Karpas-422 (cell line): ENCODE measurements around the gene THSD4. TPM values are rescaled to one million over a fixed set of nuclear protein-coding genes. Genes with fewer than 3 reads are reported as not detected.

Experiments
- DNase-seq: peaks from one replicate; pipeline ENCODE4 v3.0.0-alpha.2; 2015
- H2AFZ ChIP-seq: fragments of 200-600 bp; sonication (generic); 2 replicates; pipeline ENCODE4 v1.6.1; 2014; ENCODE audit warnings: antibody characterized with exemption, low read length, mixed read lengths
- H3K27ac ChIP-seq: fragments of 200-600 bp; sonication (generic); 2 replicates; pipeline ENCODE4 v1.5.1; 2014; ENCODE audit warnings: mild to moderate bottlenecking, low read length, moderate library complexity
- H3K27me3 ChIP-seq: fragments of 200-600 bp; sonication (generic); 2 replicates; pipeline ENCODE4 v1.6.1; 2014; ENCODE audit warnings: low read length, mixed read lengths
- H3K36me3 ChIP-seq: fragments of 200-600 bp; sonication (generic); 2 replicates; pipeline ENCODE4 v1.6.1; 2014; ENCODE audit warnings: low read length, mixed read lengths; ENCODE audit not compliant: insufficient read depth
- H3K4me1 ChIP-seq: fragments of 200-600 bp; sonication (generic); 2 replicates; pipeline ENCODE4 v1.6.1; 2014; ENCODE audit warnings: mild to moderate bottlenecking, low read length, mixed read lengths
- H3K4me2 ChIP-seq: fragments of 200-600 bp; sonication (generic); 2 replicates; pipeline ENCODE4 v1.6.1; 2014; ENCODE audit warnings: low read length, low read depth, mild to moderate bottlenecking; ENCODE audit not compliant: poor library complexity, severe bottlenecking
- H3K4me3 ChIP-seq: fragments of 200-600 bp; sonication (generic); 2 replicates; pipeline ENCODE4 v1.5.1; 2014; ENCODE audit warnings: mild to moderate bottlenecking, antibody characterized with exemption, low read length, mixed read lengths
- H3K79me2 ChIP-seq: fragments of 200-600 bp; sonication (generic); 2 replicates; pipeline ENCODE4 v1.6.1; 2014; ENCODE audit warnings: mild to moderate bottlenecking, low read length, mixed read lengths
- H3K9ac ChIP-seq: fragments of 200-600 bp; sonication (generic); 2 replicates; pipeline ENCODE4 v1.6.0; 2014; ENCODE audit warnings: low read length
- H3K9me2 ChIP-seq: fragments of 200-600 bp; sonication (generic), shearing (Covaris generic); replicated peaks from 2 replicates; pipeline ENCODE4 v1.6.0; 2014; ENCODE audit warnings: mild to moderate bottlenecking, low read length, moderate library complexity; ENCODE audit not compliant: insufficient read depth
- H3K9me3 ChIP-seq: fragments of 300-700, 200-600 bp; sonication (generic); 2 replicates; pipeline ENCODE4 v1.6.1; 2014; ENCODE audit warnings: low read length, mixed read lengths
- H4K20me1 ChIP-seq: fragments of 200-600 bp; sonication (generic); 2 replicates; pipeline ENCODE4 v1.6.1; 2014; ENCODE audit warnings: mild to moderate bottlenecking, antibody characterized with exemption, low read length, low read depth; ENCODE audit not compliant: insufficient read depth
- total RNA-seq: library from RNA; depleted of rRNA; stranded (reverse); fragments of >200 nt; shearing (Covaris generic); gene quantifications from 2 replicates; pipeline ENCODE4 v1.2.3, GENCODE V29; 2014; ENCODE audit warnings: low replicate concordance

Gene THSD4
- total RNA-seq, 1 experiment from 2014 or later, result 0.11 TPM

GRCh38 chr15:71346464-71346863 is 231.2 kb downstream of the THSD4 start:
- Histone ChIP-seq H3K4me2 (no peak overlapping the region), H3K27ac (no peak overlapping the region), H2AFZ (no peak overlapping the region), H3K4me3 (no peak overlapping the region), H3K4me1 (no peaks in the 10 kb centered on the region), H3K9ac (no peak overlapping the region), H4K20me1 (no peaks in the 10 kb centered on the region), H3K9me2 (no peaks in the 10 kb centered on the region), H3K79me2 (no peaks in the 10 kb centered on the region), H3K27me3 (no peaks in the 10 kb centered on the region), H3K9me3 (no peaks in the 10 kb centered on the region), H3K36me3 (no peaks in the 10 kb centered on the region)
- DNase-seq, result no peak

DNA sequence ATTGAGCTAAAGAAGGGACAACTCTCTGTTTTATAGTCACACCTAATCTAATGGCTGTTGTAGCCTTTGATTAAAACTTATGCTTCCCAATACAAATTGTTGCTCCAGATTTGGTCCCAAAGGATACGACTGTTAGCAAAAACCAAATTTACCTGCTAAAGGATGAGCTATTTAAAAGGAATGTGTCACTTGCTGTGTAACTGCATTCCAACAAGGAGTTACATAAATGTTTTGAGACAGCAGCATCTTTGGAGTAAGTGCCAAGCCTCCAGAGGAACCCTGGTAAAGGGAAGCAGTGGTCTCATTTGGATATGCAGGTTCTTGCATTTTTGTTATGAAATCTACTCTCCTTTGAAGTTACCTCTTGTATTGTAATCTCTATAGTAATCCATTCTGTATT is 233.3 kb downstream of the THSD4 start:
- DNase-seq, result no peak
- Histone ChIP-seq H3K79me2 (no peaks in the 10 kb centered on the region), H4K20me1 (no peaks in the 10 kb centered on the region)

GRCh38 chr15:71349336-71349735 is 234.1 kb downstream of the THSD4 start:
- no peaks in the 10 kb centered on the region for H3K36me3 ChIP-seq
- no peak overlapping the region for H3K4me3 ChIP-seq
- no peak overlapping the region for H2AFZ ChIP-seq
- no peaks in the 10 kb centered on the region for H3K27me3 ChIP-seq
- no peaks in the 10 kb centered on the region for H3K79me2 ChIP-seq
- no peak overlapping the region for H3K4me2 ChIP-seq
- no peaks in the 10 kb centered on the region for H3K9me3 ChIP-seq
- no peak overlapping the region for H3K9ac ChIP-seq
- no peak for DNase-seq
- H3K27ac ChIP-seq, result no peak overlapping the region
- H3K9me2 ChIP-seq, result no peaks in the 10 kb centered on the region
- H3K4me1 ChIP-seq, result no peaks in the 10 kb centered on the region
- no peaks in the 10 kb centered on the region for H4K20me1 ChIP-seq

More for the DNA sequence above, 233.3 kb downstream of the THSD4 start:
- no peak overlapping the region for H3K27ac ChIP-seq
- no peaks in the 10 kb centered on the region for H3K9me3 ChIP-seq
- H3K4me3 ChIP-seq, result no peak overlapping the region
- no peaks in the 10 kb centered on the region for H3K9me2 ChIP-seq
- H3K36me3 ChIP-seq, result no peaks in the 10 kb centered on the region
- H3K4me1 ChIP-seq, result no peaks in the 10 kb centered on the region
- no peak overlapping the region for H2AFZ ChIP-seq
- H3K27me3 ChIP-seq, result no peaks in the 10 kb centered on the region
- H3K4me2 ChIP-seq, result no peak overlapping the region
- no peak overlapping the region for H3K9ac ChIP-seq

GRCh38 chr15:71349736-71350526 is 234.7 kb downstream of the THSD4 start:
- Histone ChIP-seq H3K4me2 (no peak overlapping the region), H3K36me3 (no peaks in the 10 kb centered on the region), H3K9me3 (no peaks in the 10 kb centered on the region), H3K4me1 (no peaks in the 10 kb centered on the region), H3K9me2 (no peaks in the 10 kb centered on the region), H2AFZ (no peak overlapping the region), H3K79me2 (no peaks in the 10 kb centered on the region), H4K20me1 (no peaks in the 10 kb centered on the region), H3K4me3 (no peak overlapping the region), H3K27me3 (no peaks in the 10 kb centered on the region), H3K9ac (no peak overlapping the region), H3K27ac (no peak overlapping the region)
- DNase-seq, result no peak

- H3K27me3 ChIP-seq, result no peaks in the 10 kb centered on the region
- H3K4me3 ChIP-seq, result no peak overlapping the region
- no peak overlapping the region for H2AFZ ChIP-seq
- DNase-seq, result no peak
- no peak overlapping the region for H3K9ac ChIP-seq
- no peaks in the 10 kb centered on the region for H3K9me3 ChIP-seq
- no peaks in the 10 kb centered on the region for H4K20me1 ChIP-seq
- H3K4me2 ChIP-seq, result no peak overlapping the region
- no peaks in the 10 kb centered on the region for H3K36me3 ChIP-seq
- no peaks in the 10 kb centered on the region for H3K4me1 ChIP-seq
- no peak overlapping the region for H3K27ac ChIP-seq
- H3K79me2 ChIP-seq, result no peaks in the 10 kb centered on the region
- H3K9me2 ChIP-seq, result no peaks in the 10 kb centered on the region
Measured at GRCh38 chr15:71350622-71351378, 235.5 kb downstream of the THSD4 start.

DNA sequence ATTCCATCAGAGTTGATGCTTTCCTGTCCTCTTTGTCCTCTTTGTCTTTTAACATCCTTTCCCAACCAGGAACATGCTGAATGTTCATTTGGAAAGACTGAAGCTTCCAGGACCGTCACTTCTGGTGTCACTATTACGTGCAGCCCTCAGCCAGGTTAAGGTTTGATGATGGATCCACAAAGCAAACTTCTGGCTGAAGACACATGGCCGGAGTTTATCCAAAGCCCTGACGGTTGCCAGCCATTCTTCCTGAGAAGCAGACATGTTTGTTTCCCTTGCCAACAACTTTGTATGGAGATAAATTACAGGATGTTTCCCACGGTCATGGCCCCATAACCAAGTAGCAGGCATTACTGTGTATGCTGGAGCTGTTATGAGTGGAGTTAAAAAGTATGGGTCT is 236.9 kb downstream of the THSD4 start:
- H3K9ac ChIP-seq, result no peak overlapping the region

DNA sequence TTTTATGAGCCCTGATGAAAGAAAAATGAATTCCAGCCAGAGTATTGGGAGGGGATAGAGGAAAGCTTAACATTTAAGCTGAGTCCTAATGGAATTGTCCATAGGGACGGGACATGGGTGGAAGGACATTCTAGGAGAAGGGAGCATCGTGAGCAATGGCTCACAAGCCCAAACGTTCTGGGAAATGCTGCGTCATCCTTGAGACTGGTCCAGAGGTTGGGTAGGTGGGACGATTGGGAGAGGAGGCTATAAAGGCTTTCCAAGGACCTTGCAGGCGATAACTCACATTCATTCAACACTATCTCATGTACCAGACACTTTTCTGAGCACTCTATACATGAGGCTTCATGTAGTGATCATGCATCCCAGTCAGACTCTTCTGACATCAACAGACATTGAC is 237.5 kb downstream of the THSD4 start:
- Histone ChIP-seq H3K9ac (no peak overlapping the region), H3K9me2 (no peaks in the 10 kb centered on the region), H3K4me1 (no peaks in the 10 kb centered on the region), H3K79me2 (no peaks in the 10 kb centered on the region), H3K27ac (no peak overlapping the region), H3K36me3 (no peaks in the 10 kb centered on the region), H3K4me3 (no peak overlapping the region), H3K4me2 (no peak overlapping the region), H3K27me3 (no peaks in the 10 kb centered on the region), H4K20me1 (no peaks in the 10 kb centered on the region), H3K9me3 (no peaks in the 10 kb centered on the region), H2AFZ (no peak overlapping the region)
- no peak for DNase-seq

More for the DNA sequence above, 236.9 kb downstream of the THSD4 start:
- Histone ChIP-seq H3K4me2 (no peak overlapping the region), H3K27ac (no peak overlapping the region), H3K27me3 (no peaks in the 10 kb centered on the region), H3K4me1 (no peaks in the 10 kb centered on the region), H2AFZ (no peak overlapping the region), H3K4me3 (no peak overlapping the region), H3K36me3 (no peaks in the 10 kb centered on the region), H3K9me3 (no peaks in the 10 kb centered on the region), H4K20me1 (no peaks in the 10 kb centered on the region), H3K9me2 (no peaks in the 10 kb centered on the region), H3K79me2 (no peaks in the 10 kb centered on the region)
- no peak for DNase-seq

DNA sequence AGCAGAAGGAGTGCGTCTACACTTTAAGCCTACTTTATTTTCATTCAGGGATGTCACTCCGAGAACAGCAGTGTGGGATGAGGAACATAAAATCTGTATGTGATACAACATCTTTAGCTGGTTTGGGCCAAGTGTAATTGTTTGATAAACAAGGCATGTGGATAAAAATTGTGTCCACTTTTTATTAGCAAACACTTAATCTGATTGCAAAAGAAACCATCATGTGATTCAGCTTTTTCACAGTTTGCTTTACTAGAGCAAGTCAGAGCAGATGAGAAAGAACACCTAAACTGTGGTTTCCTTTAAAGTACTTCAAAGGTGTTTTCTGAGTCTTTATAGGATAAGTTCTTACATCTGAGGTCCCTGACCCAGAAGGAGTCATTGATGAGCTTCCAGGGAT is 237.9 kb downstream of the THSD4 start:
- Histone ChIP-seq H3K9me3 (no peaks in the 10 kb centered on the region), H3K27ac (no peak overlapping the region), H3K4me3 (no peak overlapping the region), H3K9ac (no peak overlapping the region), H3K27me3 (no peaks in the 10 kb centered on the region), H2AFZ (no peak overlapping the region), H4K20me1 (no peaks in the 10 kb centered on the region), H3K4me1 (no peaks in the 10 kb centered on the region), H3K36me3 (no peaks in the 10 kb centered on the region), H3K9me2 (no peaks in the 10 kb centered on the region), H3K79me2 (no peaks in the 10 kb centered on the region), H3K4me2 (no peak overlapping the region)
- no peak for DNase-seq
